Muscle of back (tissue), 11 donors: ENCODE results near the gene TEX48. TPM values are rescaled to one million over a fixed set of nuclear protein-coding genes. Genes with fewer than 3 reads are reported as not detected.

Experiments used
- DNase-seq, 3 donors: peaks; one replicate each; pipeline versions ENCODE4 v3.0.0 to v3.0.0-alpha.2; 2013
- polyA plus RNA-seq, 10 donors: library from polyadenylated mRNA; unstranded; fragments of 120-200 nt; gene quantifications; one replicate each; pipeline ENCODE4 v1.2.1, GENCODE V29; 2013; ENCODE audit not compliant: insufficient read length in 10 of 10

Gene TEX48
- polyA plus RNA-seq, 10 donors = not detected

GRCh38 chr9:114668146-114668545 lies 13.8 kb downstream of the TEX48 start:
- no peak for DNase-seq

- DNase-seq = no peak
Observed at GRCh38 chr9:114666851-114667250, 15.1 kb downstream of the TEX48 start.

DNA sequence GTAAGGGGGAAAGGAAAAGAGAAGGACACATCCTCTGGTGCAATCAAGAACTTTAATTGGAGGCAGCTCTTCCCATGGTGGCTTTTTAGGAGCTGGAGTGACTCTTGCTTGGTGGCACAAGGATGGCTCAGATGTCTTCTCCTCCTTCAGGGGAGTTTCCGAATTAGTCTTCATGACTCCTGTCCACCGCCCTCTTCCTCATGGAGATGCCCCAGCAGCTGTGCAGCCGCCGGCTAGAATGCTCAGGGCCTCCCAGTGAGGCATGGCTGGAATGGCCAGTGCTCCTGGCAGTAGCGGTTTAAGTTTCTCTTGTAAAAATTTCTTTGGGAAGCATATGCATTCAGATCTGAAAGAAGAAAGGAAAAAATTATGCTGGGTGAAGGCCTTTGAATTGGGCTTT lies 15.6 kb downstream of the TEX48 start:
- no peak for DNase-seq

DNA sequence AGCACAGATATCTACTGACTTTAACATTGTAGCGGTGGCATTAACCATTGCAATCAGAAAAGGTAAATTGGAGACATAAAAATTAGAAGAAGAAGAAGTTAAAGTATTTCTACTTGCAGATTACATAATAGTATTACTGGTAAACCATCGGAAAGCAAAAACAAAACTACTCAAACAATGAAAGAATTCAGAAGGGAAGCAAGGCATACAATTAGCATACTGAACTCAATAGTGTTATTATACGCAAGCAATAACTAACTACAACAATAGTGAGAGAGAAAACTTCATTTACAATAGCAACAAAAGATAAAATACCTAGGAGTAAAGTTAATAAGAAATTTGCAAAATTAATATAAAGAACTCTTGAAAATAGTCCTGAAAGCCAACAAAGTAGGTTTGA lies 17.8 kb downstream of the TEX48 start:
- no peak for DNase-seq

GRCh38 chr9:114662081-114662989 lies 19.7 kb downstream of the TEX48 start:
- DNase-seq = peak in 1 of 3 donors; percentile 29

- no peak for DNase-seq
Observed at GRCh38 chr9:114657705-114658104, 24.3 kb downstream of the TEX48 start, which contains the start of gene TEX53. TSS of gene TEX53 (minus strand) at chr9:114657805. CDS start at chr9:114657774, 31 bp downstream.

- DNase-seq = no peak
Observed at GRCh38 chr9:114656301-114656700, 25.7 kb downstream of the TEX48 start.

DNA sequence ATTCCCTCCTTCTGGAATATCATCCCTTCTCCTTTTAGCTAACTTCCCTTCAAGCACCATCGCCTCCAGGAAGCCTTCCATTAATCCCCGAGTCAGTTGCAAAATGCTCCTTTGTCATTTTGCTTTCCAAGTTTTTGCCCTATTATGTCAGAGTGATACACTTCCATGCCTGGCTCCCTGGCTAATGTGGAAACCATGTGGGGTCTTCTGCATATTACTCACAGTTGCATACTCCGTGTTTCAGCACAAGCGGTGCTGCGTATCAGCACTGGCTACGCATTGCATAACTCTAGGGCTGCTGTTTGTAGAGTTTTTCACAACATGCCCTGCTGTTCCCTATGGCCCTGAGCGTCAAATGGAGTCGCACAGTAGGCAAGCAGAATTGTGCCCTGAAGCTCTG lies 26.3 kb downstream of the TEX48 start:
- DNase-seq = peak in 1 of 3 donors; percentile 63

DNA sequence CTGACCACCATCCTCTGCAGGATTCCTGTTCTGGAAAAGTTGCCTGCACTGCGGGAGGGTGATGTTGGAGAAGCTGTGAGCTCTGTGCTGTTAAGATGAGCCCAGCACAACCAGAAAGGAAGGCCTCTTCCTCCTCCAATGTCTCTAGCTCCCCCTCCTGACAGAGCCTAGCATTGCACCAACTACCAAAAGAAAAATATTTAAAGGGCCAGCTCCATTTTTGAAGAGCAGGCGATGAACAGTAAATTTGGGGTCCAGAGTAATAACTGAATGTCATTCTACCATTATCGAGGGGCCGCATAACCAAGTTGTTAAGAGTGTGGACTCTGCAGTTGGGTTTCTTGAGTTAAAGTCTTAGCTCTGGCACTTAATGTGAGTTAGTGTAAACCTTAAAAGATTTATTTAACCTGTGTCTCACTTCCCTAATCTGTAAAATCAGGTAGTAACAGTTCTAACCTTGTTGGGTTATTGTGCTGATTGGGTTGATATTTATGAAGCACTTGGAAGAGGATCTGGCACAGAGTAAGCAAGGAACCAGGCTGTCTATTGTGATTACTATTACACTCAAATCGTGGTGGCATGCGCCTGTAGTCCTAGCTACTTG lies 28.3 kb downstream of the TEX48 start:
- peak; percentile 64 to 82 (median 73) for DNase-seq

GRCh38 chr9:114652776-114653555 lies 29.0 kb downstream of the TEX48 start:
- DNase-seq = no peak

GRCh38 chr9:114643896-114644295 lies 38.1 kb downstream of the TEX48 start:
- DNase-seq = no peak

DNA sequence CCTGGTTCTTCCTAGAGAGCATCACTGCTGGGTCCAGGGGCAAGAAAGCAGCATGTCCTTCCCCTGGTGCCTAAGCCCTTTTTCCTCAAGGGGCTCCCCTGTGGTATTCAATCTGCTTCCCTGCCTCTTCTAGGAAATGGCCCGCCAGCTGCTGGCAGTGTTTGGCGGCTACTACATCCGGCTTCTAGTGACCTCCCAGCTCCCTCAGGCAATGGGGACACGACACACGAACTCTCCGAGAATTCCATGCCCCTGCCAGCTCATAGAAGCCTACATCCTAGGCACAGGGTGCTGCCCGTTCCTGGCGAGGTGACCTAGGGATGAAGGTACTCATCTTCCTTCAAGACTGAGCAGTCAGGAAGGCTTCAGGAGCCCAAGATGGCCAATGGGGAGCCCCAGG lies 39.0 kb downstream of the TEX48 start:
- no peak for DNase-seq

- no peak for DNase-seq
Observed at GRCh38 chr9:114641967-114642366, 40.0 kb downstream of the TEX48 start.

DNA sequence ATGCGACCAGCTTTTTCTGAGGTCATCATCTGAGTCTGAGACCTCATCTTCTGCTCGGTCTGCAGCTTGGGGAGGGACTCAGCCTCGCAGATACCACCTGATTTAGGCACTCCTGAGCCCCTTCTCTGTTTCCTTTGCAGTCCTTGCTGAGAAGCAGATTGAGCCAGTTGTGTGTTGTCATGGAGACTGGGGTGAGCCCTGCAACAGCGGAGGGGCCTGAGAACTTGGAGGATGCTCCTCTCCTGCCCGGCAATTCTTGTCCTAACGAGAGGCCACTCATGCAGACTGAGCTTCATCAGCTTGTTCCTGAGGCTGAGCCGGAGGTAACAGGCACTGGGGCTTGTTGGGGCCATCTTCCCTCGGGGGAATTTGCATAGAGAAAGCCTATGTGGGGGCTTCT lies 43.6 kb downstream of the TEX48 start:
- no peak for DNase-seq

DNA sequence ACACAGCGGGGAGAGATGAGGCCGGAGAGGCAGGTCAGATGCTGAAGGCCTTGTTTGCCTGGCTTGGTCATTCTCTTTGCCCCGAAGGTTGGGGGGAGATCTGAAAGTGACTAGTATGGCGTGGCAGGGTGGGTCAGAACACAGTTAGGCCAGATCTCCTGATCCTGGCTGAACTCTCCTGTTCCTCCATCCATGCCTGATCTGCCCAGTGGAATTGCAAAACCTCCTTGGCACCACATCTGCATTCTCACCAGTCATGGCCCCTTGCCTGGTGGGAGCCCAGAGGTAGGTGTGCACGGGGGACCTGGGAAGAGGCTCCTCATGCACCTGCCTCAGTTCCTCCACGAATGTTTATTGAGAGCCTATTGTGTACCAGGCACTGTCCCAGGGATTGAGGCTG lies 47.6 kb downstream of the TEX48 start:
- no peak for DNase-seq

- no peak for DNase-seq
Observed at GRCh38 chr9:114633438-114634089, 48.4 kb downstream of the TEX48 start.

DNA sequence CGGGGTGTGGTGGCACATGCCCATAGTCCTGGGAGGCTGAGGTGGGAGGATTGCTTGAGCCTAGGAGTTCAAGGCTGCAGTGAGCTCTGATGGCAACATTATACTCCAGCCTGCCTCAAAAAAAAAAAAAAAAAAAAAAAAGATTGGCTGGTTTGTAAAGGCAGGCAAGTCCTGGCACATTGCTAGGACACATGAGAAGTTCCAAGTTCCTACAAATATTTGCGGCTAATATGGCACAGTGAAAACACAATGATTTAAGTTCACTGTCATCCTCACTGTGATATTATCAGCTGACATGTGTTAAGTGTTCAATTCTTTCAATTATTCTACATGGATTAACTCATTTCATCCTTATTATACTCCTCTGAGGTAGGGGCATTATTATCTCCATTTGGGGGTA lies 50.8 kb downstream of the TEX48 start:
- DNase-seq = no peak

DNA sequence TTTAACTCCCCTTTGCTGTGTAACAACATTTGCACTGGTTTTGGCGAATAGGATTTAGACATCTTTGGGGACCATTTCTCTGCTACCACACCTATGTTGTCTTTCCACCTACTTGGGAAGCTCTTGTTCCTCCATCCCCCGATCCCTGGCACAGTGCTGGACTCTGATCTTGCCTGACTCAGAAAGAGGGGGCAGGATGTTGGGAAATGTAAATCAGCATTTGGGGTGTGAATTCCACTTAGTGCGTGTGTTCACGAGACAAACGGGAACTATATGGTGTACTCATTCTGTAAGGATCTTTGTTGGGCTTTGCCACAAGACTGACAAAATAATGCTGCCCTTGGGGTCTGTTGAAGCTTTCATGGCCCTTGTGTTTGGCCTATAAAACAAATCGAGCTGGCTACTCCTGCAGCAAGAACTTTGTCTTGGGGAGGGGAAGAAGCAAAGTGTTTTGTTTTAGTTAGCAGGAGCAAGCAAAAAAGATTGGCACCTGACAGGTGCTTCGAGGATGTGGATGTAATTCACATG lies 52.4 kb downstream of the TEX48 start:
- no peak for DNase-seq

DNA sequence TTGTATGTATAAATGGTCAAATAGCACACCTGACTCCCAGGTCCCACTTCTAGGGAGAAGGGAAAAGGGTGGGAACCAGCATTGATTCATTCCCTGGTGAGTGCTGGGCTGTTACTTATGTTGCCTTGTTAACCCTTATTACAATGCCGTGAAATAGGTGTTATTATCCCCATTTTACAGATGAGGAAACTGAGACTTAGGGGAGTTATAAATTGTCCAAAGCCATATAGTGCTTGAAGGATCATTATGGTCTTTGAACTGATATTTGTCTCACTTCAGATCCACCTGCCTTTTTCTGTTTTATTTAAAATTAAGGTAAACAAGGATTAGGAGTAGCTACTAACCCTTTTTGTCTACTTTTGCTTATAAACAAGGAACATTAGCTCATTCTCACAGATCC lies 54.4 kb downstream of the TEX48 start:
- no peak for DNase-seq

DNA sequence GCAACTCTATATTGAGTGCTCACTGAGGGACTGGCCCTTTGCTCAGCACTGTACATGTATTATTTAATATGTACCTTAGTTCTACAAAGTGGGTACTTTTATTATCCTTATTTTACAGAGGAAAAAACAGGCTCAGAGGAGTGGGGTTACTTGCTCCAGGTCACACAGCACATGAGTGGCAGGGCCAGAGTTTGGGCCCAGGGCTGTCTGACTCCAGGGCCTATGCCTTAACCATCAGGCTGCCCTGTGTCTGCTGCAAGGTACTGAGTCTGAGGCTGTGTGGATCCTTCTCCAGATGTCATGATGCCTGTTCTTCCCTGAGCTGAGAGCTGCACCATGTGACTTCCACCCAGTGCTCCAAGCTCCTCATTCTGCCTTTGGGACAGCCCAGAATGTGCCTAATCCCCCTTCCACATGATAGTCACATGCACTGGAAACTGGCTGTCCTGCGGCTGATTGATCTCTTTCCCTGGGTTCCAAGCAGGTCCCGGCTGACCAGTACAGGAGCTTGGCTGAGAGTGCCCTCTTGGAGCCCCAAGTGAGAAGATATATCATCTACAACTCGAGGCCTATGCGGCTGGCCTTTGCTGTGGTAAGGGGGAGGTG lies 55.5 kb downstream of the TEX48 start:
- no peak for DNase-seq

GRCh38 chr9:114624677-114625076 lies 57.3 kb downstream of the TEX48 start:
- no peak for DNase-seq
